Embryonic facial prominence (tissue), 1 donor: ENCODE measurements around the gene AMBP.

Experiments used
- DNase-seq: peaks from one replicate; pipeline ENCODE4 v3.0.0-alpha.2; 2016; ENCODE audit errors: extremely low spot score

The AMBP gene

GRCh38 chr9:114112778-114113584, 34.9 kb upstream of the AMBP start:
- DNase-seq: no peak

GRCh38 chr9:114112325-114112724, 34.2 kb upstream of the AMBP start:
- no peak for DNase-seq

- DNase-seq: no peak
Measured at GRCh38 chr9:114110180-114110579, 32.1 kb upstream of the AMBP start.

- no peak for DNase-seq
Measured at GRCh38 chr9:114109124-114109523, 31.0 kb upstream of the AMBP start.

- DNase-seq: no peak
Measured at GRCh38 chr9:114108016-114108833, 30.1 kb upstream of the AMBP start.

- DNase-seq: no peak
Measured at GRCh38 chr9:114107286-114108001, 29.3 kb upstream of the AMBP start.

- DNase-seq: no peak
Measured at GRCh38 chr9:114105236-114105635, 27.1 kb upstream of the AMBP start.

- DNase-seq: no peak
Measured at GRCh38 chr9:114102484-114102883, 24.4 kb upstream of the AMBP start.

- no peak for DNase-seq
Measured at GRCh38 chr9:114100536-114100935, 22.4 kb upstream of the AMBP start.

GRCh38 chr9:114099669-114100270, 21.7 kb upstream of the AMBP start:
- no peak for DNase-seq

- no peak for DNase-seq
Measured at GRCh38 chr9:114098936-114099668, 21.0 kb upstream of the AMBP start, which contains the start of gene KIF12. TSS of gene KIF12 (minus strand) at chr9:114099292. CDS start at chr9:114099276, 16 bp downstream.

- DNase-seq: no peak
Measured at GRCh38 chr9:114098021-114098935, 20.2 kb upstream of the AMBP start.

GRCh38 chr9:114097613-114098020, 19.5 kb upstream of the AMBP start:
- no peak for DNase-seq

- no peak for DNase-seq
Measured at GRCh38 chr9:114096866-114097612, 18.9 kb upstream of the AMBP start.

GRCh38 chr9:114096041-114096511, 18.0 kb upstream of the AMBP start:
- DNase-seq: no peak

GRCh38 chr9:114094971-114095370, 16.9 kb upstream of the AMBP start:
- no peak for DNase-seq

- no peak for DNase-seq
Measured at GRCh38 chr9:114093761-114094505, 15.8 kb upstream of the AMBP start.

- DNase-seq: no peak
Measured at GRCh38 chr9:114093031-114093471, 15.0 kb upstream of the AMBP start.
